GM18858 (cell line): ENCODE data around the gene FREM1.

ENCODE experiments used
- ATAC-seq: cut with Tn5 transposase; IDR thresholded peaks from one replicate; pipeline ENCODE4 v1.9.1; 2021; ENCODE audit not compliant: unreplicated experiment

The FREM1 gene

DNA sequence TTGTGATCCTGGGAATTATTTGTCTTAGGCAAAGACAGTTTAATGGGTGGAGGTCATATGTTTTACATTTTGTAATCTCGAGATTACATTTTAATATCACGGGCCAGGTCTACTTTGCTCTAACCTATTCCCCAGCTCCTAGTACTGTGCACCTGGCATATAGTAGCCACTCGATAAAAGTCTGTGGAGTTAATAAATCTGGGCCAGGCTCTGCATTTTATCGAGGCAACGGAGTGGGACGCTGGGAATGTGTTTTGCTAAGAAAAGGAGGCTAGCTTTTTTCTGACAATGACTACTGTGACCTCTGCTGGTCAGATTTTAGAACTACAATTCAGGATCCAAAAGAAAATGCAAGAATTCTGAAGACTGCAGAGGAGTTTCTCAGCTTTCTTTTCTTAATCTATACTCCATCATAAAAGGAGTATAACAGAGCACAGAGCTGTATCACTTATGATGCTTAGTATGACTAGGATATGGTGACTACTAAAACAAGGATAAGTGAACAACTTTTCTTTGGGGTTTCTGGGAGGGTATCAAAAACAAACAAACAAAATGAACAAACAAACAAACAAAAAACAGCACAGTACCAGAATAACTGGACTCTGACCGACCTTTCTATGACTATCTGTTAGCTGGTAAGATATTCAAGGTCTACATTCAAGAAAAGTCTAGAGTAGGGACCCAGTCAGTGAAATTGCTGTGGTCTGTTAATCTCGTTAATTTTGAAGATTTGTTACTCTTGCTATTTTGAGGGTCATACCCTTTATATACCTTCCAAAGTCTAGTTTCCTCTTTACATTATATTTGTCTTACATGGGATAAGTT lies 141.6 kb downstream of the FREM1 start:
- no peak for ATAC-seq

DNA sequence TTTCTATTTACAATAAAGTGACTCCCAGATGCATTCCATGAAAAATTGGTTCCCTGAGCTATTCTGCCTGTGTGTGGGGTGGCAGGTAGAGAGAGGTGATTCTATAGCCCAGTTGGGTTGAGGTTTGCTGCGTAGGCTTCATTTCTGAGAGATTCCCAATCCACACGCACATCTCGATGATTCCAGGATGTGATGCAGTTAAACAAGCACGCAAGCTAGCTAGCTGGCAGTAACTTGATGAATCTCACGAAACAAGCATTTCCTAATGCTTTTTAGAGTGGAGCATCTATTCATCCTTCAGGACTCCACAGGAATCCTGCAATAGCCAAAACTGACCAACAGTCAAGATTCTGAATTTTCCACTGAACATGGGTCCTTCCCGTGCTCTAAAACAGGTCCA lies 143.9 kb downstream of the FREM1 start:
- ATAC-seq = no peak

DNA sequence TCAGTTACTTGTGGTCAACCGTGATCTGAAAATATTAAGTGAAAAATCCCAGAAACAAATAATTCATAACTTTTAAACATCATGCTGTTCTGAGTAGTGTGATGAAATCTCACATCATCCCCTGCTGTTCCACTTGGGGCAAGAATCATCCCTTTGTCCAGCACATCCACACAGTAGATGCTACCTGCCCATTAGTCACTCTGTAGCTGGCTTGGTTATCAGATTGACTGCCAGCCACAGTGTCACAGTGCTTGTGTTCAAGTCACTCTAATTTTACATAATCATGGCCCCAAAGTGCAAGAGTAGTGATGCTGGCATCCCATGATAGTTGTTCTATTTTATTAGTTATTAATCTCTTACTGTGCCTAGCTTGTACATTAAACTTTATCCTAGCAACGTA lies 148.6 kb downstream of the FREM1 start:
- ATAC-seq = no peak

GRCh38 chr9:14760060-14760459 lies 150.2 kb downstream of the FREM1 start:
- no peak for ATAC-seq

- no peak for ATAC-seq
These were observed 153.9 kb downstream of the FREM1 start for GRCh38 chr9:14756291-14756690.

- no peak for ATAC-seq
These were observed 157.4 kb downstream of the FREM1 start for GRCh38 chr9:14752871-14753270.

DNA sequence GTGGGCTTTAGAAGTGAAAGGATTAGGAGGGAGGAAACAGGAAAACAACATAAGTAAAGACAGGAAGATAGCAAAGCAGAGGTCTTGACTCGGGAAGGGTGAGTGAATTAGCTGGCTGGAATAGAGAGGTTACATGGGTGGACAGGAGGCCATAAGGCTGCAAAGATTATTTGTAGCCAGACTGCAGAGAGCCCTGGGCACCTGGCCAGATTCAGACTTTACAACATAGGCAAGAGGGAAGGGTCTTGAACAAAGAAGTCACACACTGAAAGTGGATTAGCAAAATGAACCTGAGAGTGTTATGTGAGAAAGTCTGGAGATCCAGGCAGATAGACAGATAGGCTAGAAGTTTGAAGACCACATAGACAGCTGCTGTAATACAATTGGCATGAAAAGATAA lies 158.0 kb downstream of the FREM1 start:
- ATAC-seq = no peak

GRCh38 chr9:14750821-14751220 lies 159.4 kb downstream of the FREM1 start:
- no peak for ATAC-seq

GRCh38 chr9:14749741-14750211 lies 160.5 kb downstream of the FREM1 start:
- no peak for ATAC-seq

DNA sequence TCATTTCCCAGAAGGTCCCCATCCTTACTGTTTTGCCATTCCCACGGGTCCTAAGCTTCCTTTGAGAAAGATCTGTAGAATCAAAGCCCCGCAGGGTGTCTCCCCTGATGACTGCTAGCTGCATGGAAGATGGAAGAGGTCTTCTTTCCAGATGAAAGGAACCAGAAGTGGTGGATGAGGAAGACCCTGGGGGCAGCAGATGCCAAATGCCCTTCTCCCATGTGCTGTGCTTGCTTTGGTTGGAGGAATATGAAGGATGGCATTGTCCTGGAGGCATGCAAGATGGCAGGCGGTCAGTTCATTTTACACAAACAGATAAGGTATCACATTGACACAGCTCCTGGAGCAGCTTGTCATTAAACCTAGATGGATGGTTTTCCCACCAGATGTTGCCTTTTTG lies 161.9 kb downstream of the FREM1 start:
- no peak for ATAC-seq

GRCh38 chr9:14747111-14747510 lies 163.1 kb downstream of the FREM1 start:
- no peak for ATAC-seq

DNA sequence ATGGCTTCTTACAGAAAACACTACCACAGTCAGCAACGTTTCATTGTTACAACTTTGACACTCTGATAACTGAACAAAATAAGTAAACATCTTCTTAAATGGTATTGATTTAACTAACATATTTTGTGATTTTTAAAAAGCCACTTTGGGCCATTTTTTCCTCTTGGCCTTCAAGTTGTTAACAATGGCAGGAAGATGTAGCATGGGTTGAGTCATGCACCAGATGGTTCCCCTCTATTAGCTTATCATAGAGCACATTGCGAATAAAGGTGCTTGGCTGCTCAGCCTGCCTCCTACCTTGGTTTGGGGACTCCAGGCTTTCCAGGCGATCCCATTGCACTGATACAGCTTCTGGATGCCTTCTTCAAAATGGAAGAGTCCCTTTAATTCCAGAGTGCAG lies 163.6 kb downstream of the FREM1 start:
- no peak for ATAC-seq

GRCh38 chr9:14744768-14745167 lies 165.5 kb downstream of the FREM1 start:
- ATAC-seq = no peak

GRCh38 chr9:14741369-14741768 lies 168.9 kb downstream of the FREM1 start:
- peak; percentile 90 for ATAC-seq

GRCh38 chr9:14733133-14733532 lies 177.1 kb downstream of the FREM1 start:
- ATAC-seq = no peak

DNA sequence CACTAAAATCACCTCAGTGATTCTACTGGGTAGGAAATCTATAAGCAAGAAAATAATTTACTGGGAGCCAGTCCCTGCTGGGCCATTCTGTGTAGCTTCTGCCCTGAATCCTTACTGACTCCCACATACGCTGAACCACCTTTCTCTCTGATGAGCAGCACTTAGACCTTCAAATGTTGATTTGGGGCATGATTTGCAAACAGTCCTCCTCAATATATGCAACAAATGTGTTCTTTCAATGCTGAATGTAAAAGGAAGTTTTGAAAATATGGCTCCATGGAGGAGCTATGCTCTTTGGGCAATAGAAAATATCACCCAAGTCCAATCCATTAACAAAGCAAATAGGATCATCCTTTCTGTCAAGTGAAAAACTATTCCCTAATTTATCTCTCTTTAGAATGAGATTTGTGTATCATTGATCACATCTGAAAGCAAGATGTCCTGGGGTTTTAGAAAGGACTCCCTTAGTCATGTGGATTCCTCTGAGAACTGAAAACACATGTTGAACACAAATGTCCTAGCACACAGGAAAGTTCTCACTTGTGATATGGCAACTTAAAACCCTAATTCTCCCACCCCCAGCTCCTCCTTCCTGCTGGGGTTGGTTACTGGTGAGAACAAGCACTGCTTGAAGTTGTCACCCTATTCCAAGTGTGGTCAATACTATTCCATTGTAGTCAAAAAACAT lies 178.8 kb downstream of the FREM1 start:
- ATAC-seq = no peak

GRCh38 chr9:14730461-14730898 lies 179.7 kb downstream of the FREM1 start:
- no peak for ATAC-seq

GRCh38 chr9:14723301-14723700 lies 186.9 kb downstream of the FREM1 start:
- no peak for ATAC-seq

DNA sequence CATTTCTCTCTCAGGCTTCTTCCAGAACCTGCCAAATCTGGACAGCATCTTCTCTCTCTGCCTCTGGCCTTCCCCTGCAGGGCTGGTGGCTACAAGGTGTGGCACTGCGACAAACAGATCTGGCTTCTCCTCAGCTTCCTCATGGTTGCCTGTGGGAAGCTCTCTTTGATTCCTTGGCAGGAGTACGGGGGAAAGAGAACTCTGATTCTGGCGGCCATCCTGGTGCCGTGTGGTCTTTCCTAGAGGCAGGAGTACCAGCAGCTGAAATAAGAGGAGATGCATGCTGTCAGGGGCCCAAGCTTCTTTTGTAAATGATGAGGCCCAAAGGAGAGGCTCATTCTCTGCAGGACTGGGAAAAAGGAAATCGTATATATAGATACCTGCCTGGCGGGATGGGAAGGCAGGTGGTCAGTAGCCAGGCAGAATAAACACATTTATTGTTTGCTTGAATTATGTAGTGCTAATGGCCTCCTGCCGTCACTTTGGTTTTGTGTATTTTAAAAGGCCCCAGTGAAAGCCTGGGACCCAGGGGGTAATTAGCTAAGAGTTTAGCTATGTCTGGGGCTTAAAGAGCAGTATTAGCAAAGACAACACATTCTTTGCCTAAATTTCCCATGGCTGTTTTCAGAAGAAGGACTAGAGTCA lies 187.7 kb downstream of the FREM1 start, which contains the start of gene CER1:
Gene CER1, minus strand, starts transcription at position 343 of the 645 bp plus-strand sequence. Its CDS starts 61 bp downstream, at position 282.
- ATAC-seq = no peak

DNA sequence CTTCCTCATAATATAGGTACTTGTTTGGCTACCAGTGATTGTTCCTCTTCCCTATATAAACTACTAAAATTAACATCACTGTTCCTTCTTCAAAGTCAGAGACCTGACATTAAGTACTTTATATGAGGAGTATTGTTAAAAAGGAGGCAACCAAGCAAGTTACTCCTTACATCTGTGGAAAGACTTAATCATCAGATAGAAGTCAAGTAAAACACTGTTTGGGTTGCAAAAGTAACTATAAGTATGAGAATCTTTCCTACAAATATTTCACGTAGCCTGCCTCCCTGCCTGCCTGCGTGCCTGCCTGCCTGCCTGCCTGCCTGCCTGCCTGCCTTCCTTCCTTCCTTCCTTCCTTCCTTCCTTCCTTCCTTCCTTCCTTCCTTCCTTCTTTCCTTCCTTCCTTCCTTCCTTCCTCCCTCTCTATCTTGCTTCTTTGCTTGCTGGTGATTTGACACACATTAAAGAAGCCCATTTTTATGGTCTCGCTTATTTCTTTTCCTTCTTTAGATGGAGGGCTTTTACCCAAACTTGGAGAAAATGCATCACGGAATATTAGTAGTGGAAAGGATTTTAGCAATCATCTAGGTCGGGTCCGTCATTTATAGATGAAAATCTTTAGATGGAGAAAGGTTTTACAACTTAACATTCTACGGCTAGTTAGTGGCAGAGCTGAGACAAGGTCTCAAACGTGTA lies 190.9 kb downstream of the FREM1 start:
- ATAC-seq = no peak

DNA sequence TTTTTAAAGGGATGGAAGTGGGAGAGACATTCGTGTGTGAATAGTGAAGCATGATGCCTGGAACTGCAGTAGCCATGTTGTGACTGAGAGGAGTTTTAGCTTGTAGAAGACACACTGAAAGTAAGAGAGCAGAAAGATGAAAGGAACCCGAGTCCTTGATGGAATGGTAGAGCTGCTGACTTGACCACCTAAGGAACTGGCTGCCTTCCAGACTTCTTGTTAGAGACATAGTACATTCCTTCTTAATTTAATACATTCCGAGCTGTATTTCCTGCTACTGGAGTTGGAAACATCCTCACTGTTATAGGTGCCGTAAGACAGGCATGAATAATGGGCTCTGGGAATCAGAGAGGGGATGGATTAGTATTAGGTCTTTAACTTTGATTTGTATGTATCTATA lies 195.1 kb downstream of the FREM1 start:
- no peak for ATAC-seq
